GM23248 (cell line): ENCODE data around the gene LOXL1. TPM values are rescaled to one million over a fixed set of nuclear protein-coding genes. Genes with fewer than 3 reads are reported as not detected.

Source experiments
- DNase-seq: peaks from one replicate; pipeline ENCODE4 v3.0.0-alpha.2; 2015
- H2AFZ ChIP-seq: fragments of 200-600 bp; sonication (generic); 2 replicates; pipeline ENCODE4 v1.6.1; 2016; ENCODE audit warnings: antibody characterized with exemption
- H3F3A ChIP-seq: fragments of 200-600 bp; sonication (generic); 2 replicates; pipeline ENCODE4 v1.6.1; 2016; ENCODE audit warnings: mild to moderate bottlenecking, antibody characterized with exemption, mixed run types; ENCODE audit not compliant: insufficient read depth
- H3K27ac ChIP-seq: fragments of 200-600 bp; sonication (generic); 2 replicates; pipeline ENCODE4 v1.5.1; 2016; ENCODE audit warnings: mild to moderate bottlenecking
- H3K27me3 ChIP-seq: fragments of 200-600 bp; sonication (generic); replicated peaks from 2 replicates; pipeline ENCODE4 v1.6.1; 2016; ENCODE audit warnings: mild to moderate bottlenecking; ENCODE audit not compliant: insufficient read depth
- H3K36me3 ChIP-seq: fragments of 200-600 bp; sonication (generic); 2 replicates; pipeline ENCODE4 v1.6.1; 2016; ENCODE audit warnings: low read depth, mild to moderate bottlenecking
- H3K4me1 ChIP-seq: fragments of 200-600 bp; sonication (generic); 2 replicates; pipeline ENCODE4 v1.6.1; 2016; ENCODE audit warnings: mild to moderate bottlenecking; ENCODE audit not compliant: insufficient read depth
- H3K4me2 ChIP-seq: fragments of 200-600 bp; sonication (generic); one replicate; pipeline ENCODE4 v1.6.1; 2016; ENCODE audit warnings: mild to moderate bottlenecking; ENCODE audit not compliant: unreplicated experiment
- H3K4me3 ChIP-seq: fragments of 200-600 bp; sonication (generic); 2 replicates; pipeline ENCODE4 v1.5.1; 2016; ENCODE audit warnings: mild to moderate bottlenecking
- H3K79me2 ChIP-seq: fragments of 200-600 bp; sonication (generic); 2 replicates; pipeline ENCODE4 v1.6.1; 2016; ENCODE audit warnings: mild to moderate bottlenecking; ENCODE audit not compliant: insufficient read depth
- H3K9ac ChIP-seq: fragments of 200-600 bp; sonication (generic); 2 replicates; pipeline ENCODE4 v1.6.1; 2016; ENCODE audit warnings: mild to moderate bottlenecking
- H3K9me2 ChIP-seq: fragments of 200-600 bp; sonication (generic); 2 replicates; pipeline ENCODE4 v1.6.1; 2016; ENCODE audit warnings: mixed run types, mild to moderate bottlenecking, moderate library complexity; ENCODE audit not compliant: insufficient read depth
- H3K9me3 ChIP-seq: fragments of 200-600 bp; sonication (generic); one replicate; pipeline ENCODE4 v1.6.1; 2017; ENCODE audit warnings: low read depth
- H4K20me1 ChIP-seq: fragments of 200-600 bp; sonication (generic); 2 replicates; pipeline ENCODE4 v1.6.0; 2016; ENCODE audit not compliant: insufficient read depth
- EZH2 ChIP-seq: fragments of 200-600 bp; sonication (generic); IDR thresholded peaks from 2 replicates; pipeline ENCODE4 v1.6.1; 2018; ENCODE audit warnings: antibody characterized with exemption, mild to moderate bottlenecking; ENCODE audit not compliant: insufficient read depth, poor library complexity, severe bottlenecking
- EZH2phosphoT487 ChIP-seq: fragments of 200-600 bp; sonication (generic); IDR thresholded peaks from 2 replicates; pipeline ENCODE4 v1.6.1; 2018; ENCODE audit warnings: antibody characterized with exemption, moderate library complexity, mild to moderate bottlenecking, low read depth; ENCODE audit not compliant: insufficient read depth
- WGBS, 2 experiments: methylation state at CpG; one replicate each; pipeline ENCODE4 v1.1.6; 2015 to 2017; ENCODE audit warnings: low lambda C conversion rate in 2 of 2, low coverage in 1 of 2; ENCODE audit errors: missing lambda C conversion rate in 2 of 2; 5-methylcytosine and 5-hydroxymethylcytosine counted together
- in situ Hi-C: fragments of 300-500 bp; cut with MboI; formaldehyde crosslinking; loops from 2 replicates; pipeline ENCODE4 v1.15.0; 2020
- polyA plus RNA-seq: library from polyadenylated mRNA; unstranded; fragments of >200 nt; fragmentation: Nextera tagmentation; extraction: Ambion mirVana; gene quantifications from 2 replicates; pipeline ENCODE4 v1.2.1, GENCODE V29; 2016
- total RNA-seq: library from RNA; depleted of rRNA; stranded (reverse); fragments of >200 nt; shearing (Covaris generic); gene quantifications from 2 replicates; pipeline ENCODE4 v1.2.3, GENCODE V29; 2014

Gene LOXL1
- total and polyA plus RNA-seq, 2 experiments from 2014 or later = 401 to 540 TPM

GRCh38 chr15:73927003-73927475 lies 777 bp downstream of the LOXL1 start:
- Histone ChIP-seq H3K4me2 (peak overlapping the region; percentile 98), H3K36me3 (no peaks in the 10 kb centered on the region), H3K27me3 (no peaks in the 10 kb centered on the region), H4K20me1 (no peaks in the 10 kb centered on the region), H3F3A (peaks cover 63% of the 10 kb centered on the region), H3K9me3 (no peaks in the 10 kb centered on the region), H2AFZ (no peak overlapping the region), H3K4me1 (peaks cover 69% of the 10 kb centered on the region), H3K9me2 (no peaks in the 10 kb centered on the region), H3K27ac (peak overlapping the region; percentile 94), H3K4me3 (peak overlapping the region; percentile 93), H3K79me2 (peaks cover 73% of the 10 kb centered on the region), H3K9ac (peak overlapping the region; percentile 90)
- DNase-seq = peak; percentile 66
- in situ Hi-C loops = no loop called here
- TF ChIP-seq EZH2 = no peak
- no peak for TF ChIP-seq EZH2phosphoT487
- WGBS, 2 experiments = 0% methylated on average over 38 of the region's 65 CpGs

GRCh38 chr15:73927476-73928240 lies 1.4 kb downstream of the LOXL1 start:
- H3F3A ChIP-seq = peaks cover 65% of the 10 kb centered on the region
- peaks cover 4% of the 10 kb centered on the region; the same call in 1 of the 2 replicates for H3K36me3 ChIP-seq
- no peaks in the 10 kb centered on the region for H3K9me3 ChIP-seq
- peak overlapping the region; percentile 94 for H3K27ac ChIP-seq
- TF ChIP-seq EZH2phosphoT487 = no peak
- no peak for TF ChIP-seq EZH2
- H3K79me2 ChIP-seq = peaks cover 73% of the 10 kb centered on the region
- H3K4me3 ChIP-seq = peak overlapping the region; percentile 93
- peak overlapping the region; percentile 98 for H3K4me2 ChIP-seq
- H2AFZ ChIP-seq = no peak overlapping the region
- 1 to 3% methylated on average over 38 to 78 of the region's 78 CpGs for WGBS, 2 experiments
- no peaks in the 10 kb centered on the region for H3K27me3 ChIP-seq
- in situ Hi-C loops = no loop called here
- no peaks in the 10 kb centered on the region for H3K9me2 ChIP-seq
- peak overlapping the region; percentile 90 for H3K9ac ChIP-seq
- no peaks in the 10 kb centered on the region for H4K20me1 ChIP-seq
- peak; percentile 80 for DNase-seq
- H3K4me1 ChIP-seq = peaks cover 69% of the 10 kb centered on the region

GRCh38 chr15:73928241-73928579 lies 1.9 kb downstream of the LOXL1 start:
- in situ Hi-C loops = no loop called here
- H3K9me3 ChIP-seq = no peaks in the 10 kb centered on the region
- 83% methylated on average over 3 of the region's 3 CpGs for WGBS, 2 experiments
- DNase-seq = no peak
- H2AFZ ChIP-seq = no peak overlapping the region
- no peaks in the 10 kb centered on the region for H3K9me2 ChIP-seq
- H4K20me1 ChIP-seq = no peaks in the 10 kb centered on the region
- H3K27me3 ChIP-seq = no peaks in the 10 kb centered on the region
- peak overlapping the region; percentile 98 for H3K4me2 ChIP-seq
- H3K9ac ChIP-seq = peak overlapping the region; percentile 90
- TF ChIP-seq EZH2phosphoT487 = no peak
- TF ChIP-seq EZH2 = no peak
- peaks cover 69% of the 10 kb centered on the region for H3K4me1 ChIP-seq
- H3K27ac ChIP-seq = peak overlapping the region; percentile 94
- peak overlapping the region; percentile 93 for H3K4me3 ChIP-seq
- H3K79me2 ChIP-seq = peaks cover 77% of the 10 kb centered on the region
- H3F3A ChIP-seq = peaks cover 66% of the 10 kb centered on the region
- H3K36me3 ChIP-seq = peaks cover 9% of the 10 kb centered on the region; the same call in 1 of the 2 replicates

- no peaks in the 10 kb centered on the region for H3K27me3 ChIP-seq
- H3K9ac ChIP-seq = peak overlapping the region; percentile 90
- WGBS, 2 experiments = 44 to 49% methylated on average over 5 of the region's 5 CpGs
- H4K20me1 ChIP-seq = no peaks in the 10 kb centered on the region
- TF ChIP-seq EZH2 (no peak), EZH2phosphoT487 (no peak)
- peaks cover 62% of the 10 kb centered on the region for H3F3A ChIP-seq
- H3K4me3 ChIP-seq = peak overlapping the region; percentile 93
- no peaks in the 10 kb centered on the region for H3K9me2 ChIP-seq
- H3K9me3 ChIP-seq = no peaks in the 10 kb centered on the region
- peaks cover 11% of the 10 kb centered on the region; the same call in 1 of the 2 replicates for H3K36me3 ChIP-seq
- peak overlapping the region; percentile 98 for H3K4me2 ChIP-seq
- peaks cover 86% of the 10 kb centered on the region for H3K79me2 ChIP-seq
- no peak overlapping the region for H2AFZ ChIP-seq
- in situ Hi-C loops = no loop called here
- H3K27ac ChIP-seq = peak overlapping the region; percentile 94
- DNase-seq = peak; percentile 67
- H3K4me1 ChIP-seq = peaks cover 66% of the 10 kb centered on the region
Measured at GRCh38 chr15:73928971-73929627, 2.8 kb downstream of the LOXL1 start.
